K562 (cell line): ENCODE results near the gene ROBO2.

Experiments used
- MEF2A ChIP-seq: IDR thresholded peaks from 2 replicates; pipeline ENCODE4 v1.6.1; 2011; ENCODE audit warnings: low read depth, mild to moderate bottlenecking, low read length, moderate library complexity; ENCODE audit not compliant: control insufficient read depth
- TF ChIP-seq, protein P1 (sequence below): fragments of 250-450 bp; sonication (Bioruptor Pico); IDR thresholded peaks from 2 replicates; pipeline ENCODE4 v1.8.0; 2022; ENCODE audit warnings: inconsistent platforms, mild to moderate bottlenecking, moderate library complexity, borderline replicate concordance
- TF ChIP-seq, protein P2 (sequence below): fragments of 250-450 bp; sonication (Bioruptor Pico); IDR thresholded peaks from 2 replicates; pipeline ENCODE4 v1.8.0; 2021; ENCODE audit warnings: mild to moderate bottlenecking, moderate library complexity

DNA sequence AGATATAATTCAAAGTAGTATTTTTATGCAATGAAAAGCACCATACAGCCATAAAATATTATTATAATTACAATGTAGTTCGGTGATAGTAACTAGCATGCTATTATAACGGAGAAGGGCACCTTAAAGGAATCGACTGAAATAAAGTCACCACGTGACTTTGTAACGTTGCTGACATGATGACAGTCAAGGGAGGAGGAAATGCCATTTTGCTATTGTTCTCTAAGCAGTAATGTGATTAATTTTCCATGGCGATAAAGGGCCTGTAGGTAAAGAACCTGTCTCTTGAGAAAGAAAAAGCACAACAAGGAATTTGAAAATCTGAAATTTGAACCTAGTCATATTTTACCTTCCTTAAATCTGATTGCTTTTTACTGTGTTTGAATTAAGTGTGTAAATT is 526.2 kb downstream of the ROBO2 start:
- no peak for TF ChIP-seq MEF2A
- TF ChIP-seq, protein P1, sequence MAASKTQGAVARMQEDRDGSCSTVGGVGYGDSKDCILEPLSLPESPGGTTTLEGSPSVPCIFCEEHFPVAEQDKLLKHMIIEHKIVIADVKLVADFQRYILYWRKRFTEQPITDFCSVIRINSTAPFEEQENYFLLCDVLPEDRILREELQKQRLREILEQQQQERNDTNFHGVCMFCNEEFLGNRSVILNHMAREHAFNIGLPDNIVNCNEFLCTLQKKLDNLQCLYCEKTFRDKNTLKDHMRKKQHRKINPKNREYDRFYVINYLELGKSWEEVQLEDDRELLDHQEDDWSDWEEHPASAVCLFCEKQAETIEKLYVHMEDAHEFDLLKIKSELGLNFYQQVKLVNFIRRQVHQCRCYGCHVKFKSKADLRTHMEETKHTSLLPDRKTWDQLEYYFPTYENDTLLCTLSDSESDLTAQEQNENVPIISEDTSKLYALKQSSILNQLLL, result no peak
- TF ChIP-seq, protein P2, sequence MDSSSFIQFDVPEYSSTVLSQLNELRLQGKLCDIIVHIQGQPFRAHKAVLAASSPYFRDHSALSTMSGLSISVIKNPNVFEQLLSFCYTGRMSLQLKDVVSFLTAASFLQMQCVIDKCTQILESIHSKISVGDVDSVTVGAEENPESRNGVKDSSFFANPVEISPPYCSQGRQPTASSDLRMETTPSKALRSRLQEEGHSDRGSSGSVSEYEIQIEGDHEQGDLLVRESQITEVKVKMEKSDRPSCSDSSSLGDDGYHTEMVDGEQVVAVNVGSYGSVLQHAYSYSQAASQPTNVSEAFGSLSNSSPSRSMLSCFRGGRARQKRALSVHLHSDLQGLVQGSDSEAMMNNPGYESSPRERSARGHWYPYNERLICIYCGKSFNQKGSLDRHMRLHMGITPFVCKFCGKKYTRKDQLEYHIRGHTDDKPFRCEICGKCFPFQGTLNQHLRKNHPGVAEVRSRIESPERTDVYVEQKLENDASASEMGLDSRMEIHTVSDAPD (CRISPR knock-in tag), result no peak
